HUES64 (cell line): Measurements from ENCODE around the gene IRS4.

Source experiments
- H3K27ac ChIP-seq: 2 replicates; pipeline ENCODE4 v1.7.0; 2013; ENCODE audit warnings: low read depth, low read length, inconsistent platforms
- H3K27me3 ChIP-seq: 2 replicates; pipeline ENCODE4 v1.6.1; 2013; ENCODE audit warnings: mild to moderate bottlenecking, low read length; ENCODE audit not compliant: insufficient read depth
- H3K36me3 ChIP-seq: 2 replicates; pipeline ENCODE4 v1.6.1; 2013; ENCODE audit warnings: mild to moderate bottlenecking, low read length; ENCODE audit not compliant: insufficient read depth
- H3K4me1 ChIP-seq: 2 replicates; pipeline ENCODE4 v1.6.1; 2013; ENCODE audit warnings: mild to moderate bottlenecking, low read length, moderate library complexity; ENCODE audit not compliant: insufficient read depth
- H3K4me3 ChIP-seq: 2 replicates; pipeline ENCODE4 v1.5.1; 2013; ENCODE audit warnings: mild to moderate bottlenecking, low read length, moderate library complexity
- H3K9ac ChIP-seq: 2 replicates; pipeline ENCODE4 v1.6.1; 2013; ENCODE audit warnings: mild to moderate bottlenecking, low read depth, low read length
- H3K9me3 ChIP-seq: 2 replicates; pipeline ENCODE4 v1.6.1; 2013; ENCODE audit warnings: low read depth, low read length; ENCODE audit not compliant: insufficient read depth
- WGBS: fragments of 150-250, 120-280 bp; methylation state at CpG from one replicate; pipeline ENCODE4 v1.1.7; 2013; ENCODE audit warnings: missing lambda C conversion rate; 5-methylcytosine and 5-hydroxymethylcytosine counted together

Gene IRS4

DNA sequence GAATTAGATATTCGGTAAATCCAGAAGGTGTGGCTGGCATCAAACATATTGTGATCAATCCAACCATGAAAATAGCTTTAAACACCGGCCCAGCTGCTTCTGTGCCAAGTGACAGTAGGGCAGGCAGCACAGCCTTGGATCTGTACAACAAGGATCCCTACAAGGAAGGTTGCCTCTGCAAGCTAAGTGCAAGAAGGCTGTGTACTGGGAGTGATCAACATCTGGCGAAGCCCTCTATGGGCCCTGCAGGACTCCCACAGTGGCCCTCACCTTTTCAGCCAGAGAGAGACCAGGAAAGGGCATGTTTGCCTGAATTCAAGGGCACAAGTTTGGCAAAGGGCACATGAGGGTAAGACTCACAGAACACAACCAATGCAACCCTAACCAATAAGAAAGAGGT, 9.6 kb downstream of the IRS4 start:
- Histone ChIP-seq H3K4me1 (peaks cover 59% of the 10 kb centered on the region), H3K9ac (no peak overlapping the region), H3K4me3 (no peak overlapping the region), H3K27ac (no peak overlapping the region), H3K27me3 (no peaks in the 10 kb centered on the region), H3K36me3 (peaks cover 5% of the 10 kb centered on the region; the same call in 1 of the 2 replicates), H3K9me3 (no peaks in the 10 kb centered on the region)
- 94% methylated on average over 2 of the region's 3 CpGs for WGBS

DNA sequence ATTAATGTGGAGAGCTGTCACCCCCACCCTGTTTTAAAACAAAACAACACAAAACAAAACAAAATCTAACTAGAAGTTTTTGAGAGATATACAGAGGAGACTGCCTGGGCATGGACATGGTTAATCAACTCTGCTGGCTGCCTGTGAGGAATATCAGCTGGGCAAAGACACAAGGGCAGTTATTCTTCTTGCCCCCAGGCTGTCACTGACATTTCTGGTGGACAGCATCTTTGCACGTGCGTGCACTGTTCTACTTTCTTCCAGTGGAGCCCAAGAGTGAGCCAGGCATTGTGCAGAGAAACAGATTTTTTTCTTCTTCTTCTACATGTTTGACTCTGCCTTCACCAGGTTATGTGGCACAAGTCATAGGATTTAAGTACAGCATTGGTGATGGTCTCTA, 13.8 kb downstream of the IRS4 start:
- no peaks in the 10 kb centered on the region for H3K9me3 ChIP-seq
- no peak overlapping the region for H3K9ac ChIP-seq
- H3K27me3 ChIP-seq, result no peaks in the 10 kb centered on the region
- H3K27ac ChIP-seq, result no peak overlapping the region
- 95% methylated on average over 2 of the region's 2 CpGs for WGBS
- peaks cover 30% of the 10 kb centered on the region for H3K4me1 ChIP-seq
- H3K4me3 ChIP-seq, result no peak overlapping the region
- H3K36me3 ChIP-seq, result peaks cover 9% of the 10 kb centered on the region; the same call in 1 of the 2 replicates

DNA sequence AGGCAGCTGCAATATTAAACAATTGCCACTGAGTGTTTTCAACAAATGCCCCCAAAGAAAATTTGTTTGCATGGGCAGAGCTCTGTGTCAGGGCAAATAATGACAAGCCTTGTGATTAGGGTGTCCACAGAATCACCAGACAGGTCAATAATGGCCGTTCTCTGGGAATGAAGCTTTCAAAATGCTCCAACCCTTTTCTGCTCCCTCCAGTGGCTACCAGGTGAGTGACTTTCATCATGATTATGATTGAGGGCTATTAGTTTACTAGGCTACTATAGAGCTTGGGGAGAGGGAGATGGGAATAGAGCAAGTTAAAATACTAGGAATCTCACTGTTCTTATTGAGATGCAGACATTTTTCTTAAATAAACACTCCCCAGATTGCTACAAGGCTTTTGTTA, 23.5 kb downstream of the IRS4 start:
- Histone ChIP-seq H3K4me3 (no peak overlapping the region), H3K27ac (no peak overlapping the region), H3K9ac (no peak overlapping the region), H3K4me1 (peaks cover 5% of the 10 kb centered on the region), H3K27me3 (no peaks in the 10 kb centered on the region), H3K36me3 (no peaks in the 10 kb centered on the region), H3K9me3 (no peaks in the 10 kb centered on the region)
- 100% methylated on average over 1 of the region's 1 CpG for WGBS

DNA sequence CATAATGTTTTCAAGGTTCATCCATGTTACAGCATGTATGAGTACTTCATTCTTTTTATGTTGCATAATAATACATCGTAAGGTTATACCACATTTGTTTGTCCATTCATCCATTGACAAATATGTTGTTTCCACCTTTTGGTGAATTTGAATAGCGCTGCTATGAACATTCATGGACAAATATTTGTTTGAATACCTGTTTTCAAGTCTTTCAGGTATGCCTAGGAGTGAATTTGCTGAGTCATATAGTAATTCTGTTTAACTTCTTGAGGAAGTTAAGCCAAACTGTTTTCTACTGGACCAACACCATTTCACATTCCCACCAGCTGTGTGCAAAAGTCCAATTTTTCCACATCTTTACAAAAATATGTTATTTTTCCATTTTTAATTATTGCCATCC, 31.5 kb downstream of the IRS4 start:
- Histone ChIP-seq H3K36me3 (no peaks in the 10 kb centered on the region), H3K27ac (no peak overlapping the region), H3K4me3 (no peak overlapping the region), H3K4me1 (no peaks in the 10 kb centered on the region), H3K9me3 (no peaks in the 10 kb centered on the region), H3K9ac (no peak overlapping the region), H3K27me3 (no peaks in the 10 kb centered on the region)
- WGBS, result 90% methylated on average over 2 of the region's 2 CpGs

DNA sequence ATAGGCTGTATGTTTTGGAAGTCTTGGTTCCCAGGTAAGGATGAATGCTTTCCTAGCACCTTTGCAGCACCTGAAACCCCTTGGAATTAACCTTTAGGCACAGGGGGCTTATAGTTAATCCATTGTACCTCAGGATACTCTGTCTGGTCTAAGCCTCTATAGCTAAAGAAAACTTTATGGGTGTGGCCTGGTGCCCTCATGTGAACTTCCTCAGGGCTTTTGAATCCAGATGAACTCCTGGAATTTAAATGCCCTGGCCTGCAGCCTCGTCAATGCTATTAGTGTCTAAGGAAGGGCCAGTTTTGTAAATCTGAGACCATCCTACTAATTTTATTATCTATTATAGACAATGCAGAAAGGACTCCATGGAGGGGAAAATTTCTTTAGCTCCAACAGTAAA, 33.8 kb downstream of the IRS4 start:
- no peaks in the 10 kb centered on the region for H3K36me3 ChIP-seq
- 67% methylated on average over 1 of the region's 1 CpG for WGBS
- no peak overlapping the region for H3K4me3 ChIP-seq
- no peaks in the 10 kb centered on the region for H3K4me1 ChIP-seq
- H3K9me3 ChIP-seq, result no peaks in the 10 kb centered on the region
- H3K27ac ChIP-seq, result no peak overlapping the region
- H3K9ac ChIP-seq, result no peak overlapping the region
- no peaks in the 10 kb centered on the region for H3K27me3 ChIP-seq

DNA sequence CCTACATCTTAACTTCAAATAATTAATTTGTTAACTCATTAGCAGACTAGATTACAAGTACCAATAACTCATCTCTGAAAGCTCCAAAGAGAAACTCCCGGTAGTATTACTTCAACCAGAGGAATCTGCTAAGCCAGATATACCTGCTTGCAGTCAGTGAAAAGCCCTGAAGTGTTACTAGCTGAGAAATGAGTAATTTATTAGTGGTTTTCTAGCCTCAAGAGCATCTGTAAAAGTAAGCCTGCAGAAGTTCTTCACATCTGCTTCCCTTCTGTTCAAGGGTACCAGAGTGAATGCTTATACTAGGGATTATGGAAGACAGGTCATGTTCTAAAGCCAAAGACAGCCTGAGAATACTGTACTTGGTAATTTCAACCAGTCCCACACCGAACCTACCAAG, 34.7 kb downstream of the IRS4 start:
- H3K9me3 ChIP-seq, result no peaks in the 10 kb centered on the region
- no peak overlapping the region for H3K27ac ChIP-seq
- H3K4me1 ChIP-seq, result no peaks in the 10 kb centered on the region
- H3K36me3 ChIP-seq, result no peaks in the 10 kb centered on the region
- no peaks in the 10 kb centered on the region for H3K27me3 ChIP-seq
- no peak overlapping the region for H3K4me3 ChIP-seq
- no peak overlapping the region for H3K9ac ChIP-seq
- 93% methylated on average over 2 of the region's 2 CpGs for WGBS

DNA sequence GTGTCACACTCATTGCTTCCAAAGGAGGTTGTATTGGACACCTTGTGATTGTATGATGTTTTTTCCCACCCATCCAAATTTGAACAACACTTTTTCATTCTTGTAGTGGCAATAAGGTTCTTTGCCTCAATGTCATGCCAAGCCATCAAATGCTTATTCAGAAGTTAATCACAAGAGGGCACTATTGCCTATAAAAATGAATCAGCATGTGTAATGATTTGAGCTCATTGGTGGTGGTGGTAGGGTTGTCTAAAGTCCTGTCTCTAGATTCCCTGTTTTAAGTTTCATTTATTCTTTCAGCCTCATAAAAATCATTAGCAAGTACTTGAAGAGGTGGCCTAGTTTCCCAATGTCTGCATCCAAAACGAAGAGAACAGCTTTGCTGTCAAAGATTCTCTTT, 37.0 kb downstream of the IRS4 start:
- Histone ChIP-seq H3K9ac (no peak overlapping the region), H3K27me3 (no peaks in the 10 kb centered on the region), H3K36me3 (peaks cover 11% of the 10 kb centered on the region; the same call in 1 of the 2 replicates), H3K4me3 (no peak overlapping the region), H3K9me3 (no peaks in the 10 kb centered on the region), H3K4me1 (no peaks in the 10 kb centered on the region), H3K27ac (no peak overlapping the region)
- 67% methylated on average over 1 of the region's 1 CpG for WGBS

DNA sequence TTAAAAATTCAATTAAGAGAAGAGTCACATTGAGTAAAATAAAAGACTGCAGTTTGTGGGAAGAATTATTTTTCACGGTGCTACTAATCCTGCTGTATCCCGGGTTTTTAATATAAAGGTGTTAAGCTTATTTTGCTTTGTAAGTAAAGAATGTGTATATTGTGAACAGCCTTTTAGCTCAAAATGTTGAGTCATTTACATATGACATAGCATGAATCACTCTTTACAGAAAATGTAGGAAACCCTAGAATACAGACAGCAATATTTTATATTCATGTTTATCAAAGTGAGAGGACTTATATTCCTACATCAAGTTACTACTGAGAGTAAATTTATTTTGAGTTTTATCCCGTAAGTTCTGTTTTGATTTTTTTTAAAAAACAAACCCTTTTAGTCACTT, 39.7 kb downstream of the IRS4 start:
- no peak overlapping the region for H3K9ac ChIP-seq
- H3K27ac ChIP-seq, result no peak overlapping the region
- no peaks in the 10 kb centered on the region for H3K27me3 ChIP-seq
- H3K9me3 ChIP-seq, result no peaks in the 10 kb centered on the region
- peaks cover 22% of the 10 kb centered on the region for H3K36me3 ChIP-seq
- H3K4me1 ChIP-seq, result no peaks in the 10 kb centered on the region
- H3K4me3 ChIP-seq, result no peak overlapping the region
- 92% methylated on average over 2 of the region's 3 CpGs for WGBS
